NCI-H2171 treated with DMSO at 0.1 percent for 48 hours (cell line): ENCODE data around the gene TRIM34.
"Not testable (repeated sequence)": the region's sequence is repeated elsewhere in the genome, so short reads cannot be mapped to it uniquely, and the experiment has no call there.

Experiments used
- DNase-seq: peaks from one replicate; lab custom pipeline; 2025; lab: John Stamatoyannopoulos, UW

Gene TRIM34

DNA sequence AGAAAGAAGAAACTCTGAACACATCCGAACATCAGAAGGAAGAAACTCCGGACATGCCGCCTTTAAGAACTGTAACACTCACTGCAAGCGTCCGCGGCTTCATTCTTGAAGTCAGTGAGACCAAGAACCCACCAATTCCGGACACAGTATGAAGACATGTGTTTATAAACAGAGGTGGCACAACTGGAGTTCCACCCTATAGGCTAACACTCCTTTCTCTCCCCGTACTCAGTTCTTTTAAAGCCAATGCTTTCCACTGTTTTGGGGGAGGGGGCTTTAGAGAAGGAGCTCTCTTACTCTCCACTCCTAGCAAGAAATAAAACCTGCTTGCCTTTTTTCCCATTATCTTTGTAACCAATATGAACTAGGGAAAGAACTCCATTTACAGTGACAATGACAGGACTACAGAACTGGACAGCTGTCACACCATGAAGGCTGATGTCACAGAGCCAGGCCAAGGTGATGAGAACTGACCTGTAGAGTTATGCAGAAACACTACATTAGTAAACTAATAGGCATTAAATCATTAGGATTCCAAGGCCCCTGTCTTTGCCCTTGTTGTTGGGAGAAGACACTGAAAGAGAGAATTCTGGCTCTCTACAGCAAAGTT lies 59.3 kb downstream of the TRIM34 start:
- DNase-seq, result no peak

DNA sequence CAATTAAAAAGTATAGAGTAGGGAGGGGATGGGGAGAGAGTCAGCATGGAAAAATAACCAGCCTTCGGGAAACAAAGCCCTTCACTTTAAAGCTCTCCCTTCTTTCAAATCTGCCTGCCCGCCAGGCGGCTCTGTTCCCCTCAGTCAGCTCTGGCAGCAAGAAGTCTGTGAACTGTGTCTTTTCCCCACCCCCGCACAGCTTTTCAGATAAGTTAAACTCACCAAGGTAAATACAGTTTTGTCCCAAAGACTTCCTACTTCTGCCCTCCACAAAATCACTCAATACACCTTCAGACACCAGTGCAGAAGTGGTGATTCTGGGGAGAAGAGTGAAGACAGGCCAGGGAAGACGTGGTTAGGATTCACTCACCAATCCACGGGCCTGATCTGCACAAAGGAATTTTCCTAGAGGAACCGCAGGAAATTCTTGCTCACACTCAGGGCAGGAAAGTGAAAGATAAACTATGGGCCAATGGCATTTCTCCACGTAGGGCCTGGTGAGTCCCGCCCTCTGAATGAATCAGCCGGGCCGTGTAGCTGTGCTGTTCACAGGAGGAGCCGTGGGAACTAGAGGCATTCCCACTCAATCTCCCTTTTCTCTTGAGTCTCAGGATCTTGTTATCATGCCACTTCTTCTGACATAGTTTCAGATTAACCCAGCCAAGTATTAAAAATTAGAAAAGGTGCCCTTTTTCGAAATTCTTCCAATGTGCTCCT lies 60.0 kb downstream of the TRIM34 start, which contains the start of gene TRIM5:
Gene TRIM5, minus strand, starts transcription at position 429 of the 717 bp plus-strand sequence. CDS start 4,897 bp downstream, outside the sequence.
- DNase-seq, result no peak

DNA sequence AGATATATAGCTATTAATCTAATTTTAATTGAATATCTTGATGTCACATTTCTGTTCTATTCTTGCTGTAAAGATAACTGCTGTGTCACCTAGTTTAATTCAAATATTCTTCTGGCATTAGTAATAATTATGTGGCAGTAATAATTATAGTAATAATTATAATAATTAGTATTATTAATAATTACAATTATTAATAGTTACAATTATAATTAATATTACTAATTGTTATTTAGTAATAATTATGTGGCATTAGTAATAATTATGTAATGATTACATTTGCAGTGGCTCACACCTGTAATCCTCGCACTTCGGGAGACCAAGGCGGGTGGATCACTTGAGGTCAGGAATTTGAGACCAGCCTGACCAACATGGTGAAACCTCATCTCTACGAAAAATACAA lies 61.6 kb downstream of the TRIM34 start:
- no peak for DNase-seq

DNA sequence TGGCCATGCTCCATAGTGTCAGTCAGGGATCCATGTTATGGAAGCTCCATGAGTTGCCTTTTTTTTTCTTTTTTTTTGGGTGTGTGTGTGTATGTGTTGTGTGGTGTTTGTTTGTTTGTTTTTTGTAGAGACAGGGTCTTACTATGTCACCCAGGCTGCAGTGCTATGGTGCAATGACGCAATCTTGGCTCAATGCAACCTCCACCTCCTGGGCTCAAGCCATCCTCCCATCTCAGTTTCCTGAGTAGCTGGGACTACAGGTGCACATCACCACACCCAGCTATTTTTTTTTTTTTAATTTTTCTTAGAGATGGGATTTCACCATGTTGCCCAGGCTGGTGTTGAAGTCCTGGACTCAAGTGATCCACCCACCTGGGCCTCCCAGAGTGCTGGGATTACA lies 63.7 kb downstream of the TRIM34 start:
- DNase-seq, result no peak

DNA sequence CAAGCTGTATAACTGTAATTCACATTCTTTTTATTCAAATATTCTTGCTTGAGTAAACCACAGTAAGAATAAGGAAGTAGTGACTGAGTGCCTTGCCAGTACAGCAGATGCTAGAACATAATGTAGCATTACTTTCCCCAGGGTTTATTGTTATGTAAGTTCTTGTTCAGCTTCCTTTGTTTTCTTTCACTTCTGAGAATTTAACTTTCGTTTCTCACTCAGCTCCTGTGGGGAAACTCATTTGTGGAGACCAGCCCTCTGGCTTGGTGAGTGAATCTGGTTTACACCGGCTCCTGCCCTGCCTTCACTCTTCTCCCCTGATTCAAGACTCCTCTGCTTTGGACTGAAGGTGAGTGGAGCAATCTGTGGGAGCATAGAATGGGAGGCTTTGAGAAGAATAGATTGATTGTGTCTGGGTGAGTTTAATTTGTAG lies 64.8 kb downstream of the TRIM34 start, which contains the start of gene TRIM22:
Gene TRIM22, plus strand, starts transcription at position 240 of the 433 bp plus-strand sequence. CDS start 6,443 bp downstream, outside the sequence.
- no peak for DNase-seq

DNA sequence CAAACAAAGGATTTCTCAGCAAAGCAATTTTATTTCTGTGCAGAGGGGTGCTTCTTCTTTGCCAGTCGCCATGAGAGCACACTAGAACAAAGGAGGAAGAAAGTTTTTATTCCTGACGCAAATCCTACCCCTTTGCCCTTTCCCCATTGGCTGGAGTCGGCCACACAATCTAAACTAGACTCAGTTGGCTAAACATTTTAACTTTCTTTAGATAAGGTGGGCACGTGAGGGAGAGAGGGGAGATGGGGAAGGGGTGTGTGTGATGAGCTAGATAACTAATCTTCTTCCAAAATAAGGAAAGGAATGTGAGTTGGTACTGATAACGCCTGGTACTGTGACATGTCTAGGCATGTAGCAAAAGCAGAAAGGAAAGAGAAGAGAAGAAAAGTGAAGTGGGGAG lies 65.4 kb downstream of the TRIM34 start:
- DNase-seq, result no peak

DNA sequence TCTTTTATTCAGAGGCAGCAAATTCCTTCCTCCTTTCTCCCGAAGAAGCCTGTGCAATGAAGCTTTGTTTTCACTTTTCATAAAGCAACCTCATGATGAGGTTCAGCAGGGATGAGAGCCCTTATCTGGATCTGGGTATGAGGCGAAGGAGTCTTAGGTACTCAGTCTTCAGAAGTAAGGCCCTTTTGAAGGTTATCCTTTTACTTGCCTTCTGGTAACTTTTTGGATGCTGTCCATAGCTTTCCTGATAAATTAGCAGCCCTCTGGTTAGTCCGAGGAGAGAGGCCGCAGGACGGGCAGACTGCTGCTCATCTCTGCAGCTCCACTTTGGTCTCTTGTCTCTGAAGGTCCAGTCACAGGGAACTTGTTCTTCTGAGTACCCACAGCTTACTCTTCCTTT lies 65.9 kb downstream of the TRIM34 start:
- no peak for DNase-seq

DNA sequence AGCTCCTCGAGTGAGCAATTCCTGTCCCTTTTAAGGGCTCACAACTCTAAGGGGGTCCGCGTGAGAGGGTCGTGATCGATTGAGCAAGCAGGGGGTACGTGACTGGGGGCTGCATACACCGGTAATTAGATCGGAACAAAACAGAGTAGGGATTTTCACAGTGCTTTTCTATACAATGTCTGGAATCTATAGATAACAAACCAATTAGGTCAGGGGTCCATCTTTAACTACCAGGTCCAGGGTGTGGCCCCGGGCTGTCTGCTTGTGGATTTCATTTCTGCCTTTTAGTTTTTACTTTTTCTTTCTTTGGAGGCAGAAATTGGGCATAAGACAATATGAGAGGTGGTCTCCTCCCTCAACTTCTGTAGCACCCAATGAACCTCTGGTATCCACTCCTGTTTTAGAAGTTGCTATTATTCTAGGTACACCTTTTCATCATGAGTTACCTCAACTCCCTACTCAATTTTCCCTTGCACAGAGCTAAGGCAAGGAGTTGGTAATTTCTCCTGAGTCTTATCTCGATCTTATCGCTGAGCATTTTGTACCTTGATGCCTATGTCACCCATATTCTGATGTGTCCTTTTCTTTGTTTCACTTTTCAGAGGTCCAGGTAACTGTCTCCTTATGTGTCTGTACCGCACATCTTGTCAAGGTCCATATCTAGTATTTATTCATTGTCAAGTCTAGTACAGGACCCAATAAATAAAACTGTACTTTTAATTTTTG lies 66.6 kb downstream of the TRIM34 start:
- not testable (repeated sequence) for DNase-seq

DNA sequence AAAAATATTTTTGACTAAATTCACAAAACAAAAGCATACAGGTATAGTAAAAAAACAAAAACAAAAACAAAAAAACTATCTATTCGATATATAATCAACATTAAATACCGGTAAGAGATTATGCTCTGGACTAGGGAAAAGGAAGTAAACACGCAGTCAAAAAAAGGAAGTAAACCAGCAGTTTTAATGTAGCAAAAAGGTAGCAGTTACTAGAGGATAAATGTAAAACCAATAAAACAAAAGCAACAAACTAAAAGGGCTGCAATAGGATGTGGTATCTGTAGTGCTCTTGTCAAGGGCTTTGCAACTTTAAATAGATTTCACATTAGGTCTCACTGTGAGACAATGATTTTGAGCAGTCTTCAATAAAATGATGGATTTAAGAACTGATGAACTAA lies 67.2 kb downstream of the TRIM34 start:
- no peak for DNase-seq
